Measurements from ENCODE around the gene MRPS26. TPM values are rescaled to one million over a fixed set of nuclear protein-coding genes. Genes with fewer than 3 reads are reported as not detected.

The MRPS26 gene
- total RNA-seq, 2 donors from 2014 or later: 75.1 to 87.7 TPM

DNA sequence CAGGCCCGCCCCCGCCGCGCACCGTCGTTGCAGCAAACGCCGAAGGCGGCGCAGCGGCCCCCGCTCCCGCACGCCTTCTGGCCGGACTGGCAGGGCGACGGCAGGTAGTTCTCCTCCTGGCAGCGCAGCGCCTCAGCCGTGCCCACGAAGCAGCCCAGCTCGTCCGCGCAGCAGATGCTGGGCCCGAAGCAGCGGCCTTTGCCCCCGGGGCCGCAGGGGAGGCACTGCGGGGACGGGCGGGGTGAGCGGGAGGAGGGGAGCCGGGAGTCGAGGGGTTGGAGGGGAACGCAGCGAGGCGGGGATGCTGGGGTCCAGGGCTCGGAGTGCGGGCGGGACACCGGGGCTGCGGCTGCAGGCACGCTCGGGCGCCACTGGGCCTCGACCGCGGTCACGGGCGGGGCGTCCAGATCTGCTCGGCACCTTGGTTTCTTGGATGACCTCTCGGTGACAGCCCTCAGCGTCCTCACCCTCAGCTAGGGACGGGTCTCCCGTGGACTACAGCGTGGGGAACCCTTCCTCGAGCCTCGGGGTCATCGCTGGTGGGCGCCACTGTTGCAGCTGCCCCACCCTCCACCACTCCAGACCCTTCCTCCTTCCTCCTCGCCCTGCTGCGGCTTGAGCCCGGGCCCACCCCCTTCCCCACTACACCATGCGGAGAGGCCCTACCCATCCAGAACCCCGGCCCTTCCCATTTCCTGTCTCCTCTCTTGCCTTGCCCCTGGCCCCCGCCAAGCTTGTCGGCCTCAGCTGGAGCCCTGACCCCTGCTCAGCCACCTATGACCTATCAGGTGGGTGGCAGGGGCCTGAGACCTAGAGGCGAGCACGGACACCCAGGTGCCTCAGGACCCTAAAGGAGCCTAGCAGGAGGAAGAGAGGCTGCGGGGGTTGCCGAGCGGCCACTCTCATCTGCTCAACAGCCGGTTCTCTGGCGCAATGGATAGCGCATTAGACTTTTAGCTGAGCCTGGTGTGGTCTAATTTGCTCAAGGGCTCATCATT, 37.4 kb downstream of the MRPS26 start:
- no peaks in the 10 kb centered on the region for H3K9me3 ChIP-seq (ENCODE audit: control insufficient read depth, low read length)
- no peaks in the 10 kb centered on the region for H3K4me1 ChIP-seq (ENCODE audit: control insufficient read depth, insufficient read depth, low read length)
- H3K27ac ChIP-seq (ENCODE audit: low read depth, low read length): no peak overlapping the region
- no peaks in the 10 kb centered on the region for H3K36me3 Mint-ChIP-seq (ENCODE audit: low read depth)
- no peaks in the 10 kb centered on the region for H3K9me3 Mint-ChIP-seq
- H3K4me3 ChIP-seq (ENCODE audit: low read length): no peak overlapping the region
- no peaks in the 10 kb centered on the region for H3K36me3 ChIP-seq (ENCODE audit: control insufficient read depth, insufficient read depth, low read length)
- DNase-seq: peak; percentile 72
- H3K9ac ChIP-seq (ENCODE audit: extremely low read depth, low read length, poor library complexity, severe bottlenecking): no peak overlapping the region
- peaks cover 64% of the 10 kb centered on the region for H3K27me3 Mint-ChIP-seq (ENCODE audit: insufficient read depth)
- peak overlapping the region; percentile 38 for H3K4me3 Mint-ChIP-seq
- H3K27me3 ChIP-seq (ENCODE audit: control insufficient read depth, insufficient read depth, low read length, poor library complexity, severe bottlenecking): peaks cover 62% of the 10 kb centered on the region
- no peak overlapping the region for H3K27ac Mint-ChIP-seq
- H3K4me1 Mint-ChIP-seq: peaks cover 3% of the 10 kb centered on the region
- TF ChIP-seq, protein P1, sequence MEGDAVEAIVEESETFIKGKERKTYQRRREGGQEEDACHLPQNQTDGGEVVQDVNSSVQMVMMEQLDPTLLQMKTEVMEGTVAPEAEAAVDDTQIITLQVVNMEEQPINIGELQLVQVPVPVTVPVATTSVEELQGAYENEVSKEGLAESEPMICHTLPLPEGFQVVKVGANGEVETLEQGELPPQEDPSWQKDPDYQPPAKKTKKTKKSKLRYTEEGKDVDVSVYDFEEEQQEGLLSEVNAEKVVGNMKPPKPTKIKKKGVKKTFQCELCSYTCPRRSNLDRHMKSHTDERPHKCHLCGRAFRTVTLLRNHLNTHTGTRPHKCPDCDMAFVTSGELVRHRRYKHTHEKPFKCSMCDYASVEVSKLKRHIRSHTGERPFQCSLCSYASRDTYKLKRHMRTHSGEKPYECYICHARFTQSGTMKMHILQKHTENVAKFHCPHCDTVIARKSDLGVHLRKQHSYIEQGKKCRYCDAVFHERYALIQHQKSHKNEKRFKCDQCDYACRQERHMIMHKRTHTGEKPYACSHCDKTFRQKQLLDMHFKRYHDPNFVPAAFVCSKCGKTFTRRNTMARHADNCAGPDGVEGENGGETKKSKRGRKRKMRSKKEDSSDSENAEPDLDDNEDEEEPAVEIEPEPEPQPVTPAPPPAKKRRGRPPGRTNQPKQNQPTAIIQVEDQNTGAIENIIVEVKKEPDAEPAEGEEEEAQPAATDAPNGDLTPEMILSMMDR (conservative IDR thresholded peaks at IDR 0.05): no peak
- 26 to 44% methylated on average over 29 to 76 of the region's 76 CpGs for WGBS, 2 experiments (ENCODE audit: insufficient coverage in 1 of 2, insufficient read length in 1 of 2)

DNA sequence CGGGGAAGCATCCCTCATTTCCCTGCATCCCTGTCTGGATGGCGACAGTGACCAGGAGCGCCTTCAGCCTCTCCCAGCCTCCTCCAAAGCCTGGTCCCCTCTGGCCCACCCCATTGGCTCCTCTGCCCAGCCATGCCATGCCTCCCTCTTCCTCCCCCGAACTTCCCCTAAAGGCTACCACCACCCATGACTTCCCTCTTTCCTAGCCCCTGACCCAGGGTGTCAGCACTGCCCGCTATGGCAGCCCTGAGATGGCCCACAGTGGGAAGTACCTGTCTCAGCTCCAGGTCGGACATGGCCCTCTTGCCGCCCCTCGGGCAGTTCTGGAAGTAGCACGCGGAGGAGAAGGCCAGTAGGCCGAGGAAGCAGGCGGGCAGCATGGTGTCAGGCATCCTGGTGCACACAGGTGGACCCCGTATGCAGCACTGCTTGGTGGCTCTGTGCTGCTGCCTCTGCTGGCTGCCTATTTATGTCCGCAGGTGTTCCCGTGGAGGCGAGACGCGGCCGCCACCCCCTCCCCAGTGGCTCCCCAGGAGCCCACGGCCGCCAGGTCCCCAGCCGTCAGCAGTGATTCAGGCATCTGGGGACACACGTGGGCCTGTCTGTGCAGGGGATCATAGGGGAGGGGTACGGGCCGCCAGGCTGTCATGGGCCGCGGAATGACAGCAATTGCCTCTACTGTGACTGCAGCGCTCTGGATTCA, 38.6 kb downstream of the MRPS26 start, which contains the start of gene AVP:
Gene AVP, minus strand, starts transcription at position 442 of the 703 bp plus-strand sequence. Its CDS starts 50 bp downstream, at position 392.
- Histone ChIP-seq H3K4me1 (ENCODE audit: control insufficient read depth, insufficient read depth, low read length) (no peaks in the 10 kb centered on the region), H3K36me3 (ENCODE audit: control insufficient read depth, insufficient read depth, low read length) (no peaks in the 10 kb centered on the region), H3K27ac (ENCODE audit: low read depth, low read length) (no peak within 1 kb of the TSS), H3K9me3 (ENCODE audit: control insufficient read depth, low read length) (no peaks in the 10 kb centered on the region), H3K4me3 (ENCODE audit: low read length) (no peak within 1 kb of the TSS), H3K27me3 (ENCODE audit: control insufficient read depth, insufficient read depth, low read length, poor library complexity, severe bottlenecking) (peaks cover 53% of the 10 kb centered on the region), H3K9ac (ENCODE audit: extremely low read depth, low read length, poor library complexity, severe bottlenecking) (no peak within 1 kb of the TSS)
- Mint-ChIP-seq H3K27ac (no peak within 1 kb of the TSS), H3K27me3 (ENCODE audit: insufficient read depth) (peaks cover 60% of the 10 kb centered on the region), H3K36me3 (ENCODE audit: low read depth) (no peaks in the 10 kb centered on the region), H3K4me3 (peak within 1 kb of the TSS; percentile 38), H3K4me1 (peaks cover 3% of the 10 kb centered on the region), H3K9me3 (no peaks in the 10 kb centered on the region)
- WGBS, 2 experiments (ENCODE audit: insufficient coverage in 1 of 2, insufficient read length in 1 of 2): 89% methylated on average over 13 to 28 of the region's 28 CpGs
- no peak for DNase-seq
- TF ChIP-seq, protein P1 (conservative IDR thresholded peaks at IDR 0.05): no peak

- no peak overlapping the region for H3K4me3 ChIP-seq (ENCODE audit: low read length)
- no peaks in the 10 kb centered on the region for H3K36me3 ChIP-seq (ENCODE audit: control insufficient read depth, insufficient read depth, low read length)
- no peak overlapping the region for H3K9ac ChIP-seq (ENCODE audit: extremely low read depth, low read length, poor library complexity, severe bottlenecking)
- Mint-ChIP-seq H3K9me3 (no peaks in the 10 kb centered on the region), H3K4me3 (no peak overlapping the region), H3K27me3 (ENCODE audit: insufficient read depth) (peaks cover 60% of the 10 kb centered on the region), H3K4me1 (peaks cover 3% of the 10 kb centered on the region), H3K27ac (no peak overlapping the region), H3K36me3 (ENCODE audit: low read depth) (no peaks in the 10 kb centered on the region)
- TF ChIP-seq, protein P1 (conservative IDR thresholded peaks at IDR 0.05): no peak
- H3K4me1 ChIP-seq (ENCODE audit: control insufficient read depth, insufficient read depth, low read length): no peaks in the 10 kb centered on the region
- no peak overlapping the region for H3K27ac ChIP-seq (ENCODE audit: low read depth, low read length)
- peaks cover 52% of the 10 kb centered on the region for H3K27me3 ChIP-seq (ENCODE audit: control insufficient read depth, insufficient read depth, low read length, poor library complexity, severe bottlenecking)
- no peak for DNase-seq
- H3K9me3 ChIP-seq (ENCODE audit: control insufficient read depth, low read length): no peaks in the 10 kb centered on the region
- 88 to 94% methylated on average over 7 of the region's 7 CpGs for WGBS, 2 experiments (ENCODE audit: insufficient coverage in 1 of 2, insufficient read length in 1 of 2)
These were observed 39.1 kb downstream of the MRPS26 start for GRCh38 chr20:3084986-3085360.

All from endodermal cell (in vitro differentiated cells).